Germinal center (tissue), 1 donor: Measurements from ENCODE around the gene CCZ1B.
"Not testable (repeated sequence)": the region's sequence is repeated elsewhere in the genome, so short reads cannot be mapped to it uniquely, and the experiment has no call there.

Experiments
- DNase-seq: peaks from one replicate; pipeline ENCODE4 v3.0.0; 2012; ENCODE audit warnings: mixed read lengths, low spot score

CCZ1B gene

DNA sequence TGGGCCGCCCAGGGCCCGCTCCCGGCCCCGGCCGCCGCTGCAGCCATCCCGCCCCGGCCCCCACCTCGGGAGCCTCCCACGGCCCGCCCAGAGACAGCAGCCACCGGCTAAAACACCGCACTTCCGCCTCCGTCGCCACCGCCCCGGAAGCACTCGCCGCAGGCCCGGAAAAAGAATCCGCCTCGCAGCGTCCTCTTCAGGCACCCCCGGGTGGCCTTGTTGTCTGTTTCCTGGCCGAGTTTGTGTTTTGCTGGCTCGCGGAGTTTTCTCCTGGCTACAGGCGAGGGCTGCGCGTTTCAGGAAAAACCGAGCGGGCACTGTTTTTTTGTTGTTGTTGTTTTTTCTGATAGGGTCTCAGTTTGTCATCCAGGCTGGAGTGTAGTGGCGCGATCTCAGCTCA, at the start of gene CCZ1B:
Gene CCZ1B (minus strand): TSS at position 125 of the 400 bp plus-strand sequence. CDS start 78 bp downstream, at position 47.
- DNase-seq = not testable (repeated sequence)

GRCh38 chr7:6875022-6875421, 48.9 kb upstream of the CCZ1B start:
- DNase-seq = not testable (repeated sequence)

DNA sequence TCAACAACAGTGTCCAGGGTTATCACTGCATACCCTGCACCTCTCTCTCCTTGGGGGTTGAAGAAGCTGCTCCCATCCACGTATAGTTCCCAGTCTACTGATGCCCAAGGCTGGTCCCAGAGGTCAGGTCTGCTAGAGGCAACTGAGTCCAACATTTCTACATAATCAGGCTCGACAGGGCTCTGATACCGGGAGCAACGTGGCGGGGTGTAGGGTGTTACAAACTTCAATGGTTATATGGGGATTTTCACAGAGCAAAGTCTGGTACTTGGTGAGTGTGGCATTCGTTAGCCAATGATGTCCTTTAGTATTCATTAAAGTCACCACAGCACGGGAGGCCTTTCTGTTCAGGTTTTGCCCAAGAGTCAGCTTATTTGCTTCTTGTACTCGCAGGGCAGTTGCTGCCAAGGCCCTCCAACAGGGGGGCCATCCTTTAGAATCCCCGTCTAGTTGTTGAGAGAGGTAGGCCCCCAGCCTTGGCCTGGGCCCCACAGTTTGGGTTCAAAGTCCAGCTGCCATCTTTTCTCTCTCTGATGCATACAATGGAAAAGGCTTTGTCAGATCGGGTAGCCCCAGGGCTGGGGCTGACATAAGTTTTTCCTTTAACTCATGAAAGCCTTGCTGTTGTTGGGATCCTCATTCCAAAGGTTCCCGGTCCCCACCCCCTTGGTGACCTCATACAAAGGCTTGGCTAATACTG, 46.3 kb upstream of the CCZ1B start:
- DNase-seq = not testable (repeated sequence)

- not testable (repeated sequence) for DNase-seq
Measured at GRCh38 chr7:6871421-6872144, 45.5 kb upstream of the CCZ1B start.

GRCh38 chr7:6864751-6865150, 38.7 kb upstream of the CCZ1B start:
- DNase-seq = not testable (repeated sequence)

DNA sequence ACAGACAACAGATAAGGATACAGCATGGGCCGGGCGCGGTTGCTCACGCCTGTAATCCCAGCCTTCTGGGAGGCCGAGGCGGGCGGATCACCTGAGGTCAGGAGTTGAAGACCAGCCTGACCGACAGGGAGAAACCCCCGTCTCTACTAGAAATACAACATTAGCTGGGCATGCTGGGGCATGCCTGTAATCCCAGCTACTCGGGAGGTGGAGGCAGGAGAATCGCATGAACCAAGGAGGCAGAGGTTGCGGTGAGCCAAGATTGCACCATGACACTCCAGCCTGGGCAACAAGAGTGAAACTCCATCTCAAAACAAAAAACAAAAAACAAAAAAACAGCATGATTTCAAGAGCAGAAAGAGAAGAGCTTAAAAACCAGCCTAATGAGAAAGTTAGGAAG, 38.1 kb upstream of the CCZ1B start:
- DNase-seq = not testable (repeated sequence)

DNA sequence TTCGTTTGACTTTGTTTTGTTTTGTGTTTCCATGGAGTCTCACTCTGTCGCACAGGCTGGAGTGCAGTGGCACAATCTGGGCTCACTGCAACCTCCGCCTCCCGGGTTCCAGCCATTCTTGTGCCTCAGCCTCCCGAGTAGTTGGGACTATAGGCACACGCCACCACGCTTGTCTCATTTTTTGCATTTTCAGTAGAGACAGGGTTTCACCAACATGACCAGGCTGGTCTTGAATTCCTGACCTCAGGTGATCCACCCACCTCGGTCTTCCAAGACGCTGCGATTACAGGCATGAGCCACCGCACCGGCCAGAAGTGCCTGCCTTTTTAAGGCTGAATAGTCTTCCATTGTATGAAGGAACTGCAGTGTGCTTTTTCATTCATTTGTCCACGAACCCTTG, 36.8 kb upstream of the CCZ1B start:
- not testable (repeated sequence) for DNase-seq

GRCh38 chr7:6857721-6858314, 31.7 kb upstream of the CCZ1B start:
- DNase-seq = peak; percentile 40

- not testable (repeated sequence) for DNase-seq
Measured at GRCh38 chr7:6855563-6856131, 29.6 kb upstream of the CCZ1B start.

- DNase-seq = not testable (repeated sequence)
Measured at GRCh38 chr7:6854747-6855562, 28.9 kb upstream of the CCZ1B start.

GRCh38 chr7:6853681-6854080, 27.6 kb upstream of the CCZ1B start:
- DNase-seq = not testable (repeated sequence)

GRCh38 chr7:6849127-6849526, 23.1 kb upstream of the CCZ1B start:
- DNase-seq = not testable (repeated sequence)

- DNase-seq = not testable (repeated sequence)
Measured at GRCh38 chr7:6847751-6848150, 21.7 kb upstream of the CCZ1B start.

GRCh38 chr7:6845971-6846449, 19.9 kb upstream of the CCZ1B start:
- not testable (repeated sequence) for DNase-seq

- DNase-seq = not testable (repeated sequence)
Measured at GRCh38 chr7:6843654-6844053, 17.6 kb upstream of the CCZ1B start.

GRCh38 chr7:6843092-6843491, 17.0 kb upstream of the CCZ1B start:
- DNase-seq = not testable (repeated sequence)

GRCh38 chr7:6842278-6842921, 16.3 kb upstream of the CCZ1B start:
- DNase-seq = not testable (repeated sequence)

DNA sequence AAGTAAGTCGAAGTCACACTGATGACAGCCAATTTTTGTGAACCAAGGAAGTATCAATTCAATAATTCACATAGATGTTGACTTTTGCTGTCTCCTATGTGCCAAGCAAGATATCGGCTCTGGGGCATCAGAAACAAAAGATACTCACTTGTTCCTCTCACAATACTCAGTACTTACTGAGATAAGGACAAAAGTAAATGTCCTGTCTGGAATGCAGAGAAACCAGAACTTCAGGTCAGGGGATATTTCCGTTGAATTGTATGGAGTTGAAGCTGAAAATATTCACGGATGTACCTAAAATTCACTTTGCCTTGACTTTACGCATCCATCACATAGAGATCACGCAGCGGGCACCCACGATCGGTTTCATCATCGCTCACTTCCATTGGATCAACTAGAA, 11.0 kb upstream of the CCZ1B start:
- DNase-seq = not testable (repeated sequence)

- DNase-seq = not testable (repeated sequence)
Measured at GRCh38 chr7:6835521-6835920, 9.4 kb upstream of the CCZ1B start.

DNA sequence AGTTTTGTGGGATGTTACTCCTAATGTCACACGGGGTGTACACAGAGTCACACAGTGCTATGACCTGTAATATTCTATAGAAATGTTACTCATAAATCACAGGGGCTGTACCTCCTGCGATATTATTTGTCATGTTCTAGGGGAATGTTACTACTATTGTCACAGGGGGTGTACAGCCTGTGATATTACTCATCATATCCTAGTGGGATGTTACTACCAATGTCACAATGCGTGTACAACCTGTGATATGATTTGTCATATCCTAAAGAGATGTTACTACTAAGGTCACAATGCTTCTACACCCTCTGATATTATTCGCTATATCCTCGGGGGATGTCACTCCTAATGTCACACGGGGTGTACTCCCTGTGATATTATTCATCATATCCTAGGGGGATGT, 7.6 kb upstream of the CCZ1B start:
- DNase-seq = no peak
